Ovary (tissue), 9 donors: ENCODE data around the gene FOXP3. TPM values are rescaled to one million over a fixed set of nuclear protein-coding genes. Genes with fewer than 3 reads are reported as not detected.

Experiments
- DNase-seq, 5 donors: peaks; one replicate each; pipeline ENCODE4 v3.0.0-alpha.2; 2019 to 2020
- H3K27ac ChIP-seq, 2 donors: fragments of 200-600 bp; one replicate each; pipeline versions ENCODE4 v1.5.1 to v1.8.0; 2019 to 2022
- H3K27me3 ChIP-seq: fragments of 200-600 bp; one replicate; pipeline ENCODE4 v1.8.0; 2022
- H3K36me3 ChIP-seq: fragments of 200-600 bp; sonication (generic); one replicate; pipeline ENCODE4 v1.5.1; 2019
- H3K4me1 ChIP-seq: one replicate; pipeline ENCODE4 v1.8.1; 2013; ENCODE audit warnings: mild to moderate bottlenecking, moderate library complexity; ENCODE audit not compliant: insufficient read depth
- H3K4me3 ChIP-seq: fragments of 200-600 bp; sonication (generic); one replicate; pipeline ENCODE4 v1.5.1; 2017
- H3K9me3 ChIP-seq, 2 donors: fragments of 200-600 bp in 1 of 2; sonication (generic) in 1 of 2; one replicate each; pipeline versions ENCODE4 v1.5.1 to v1.8.1; 2013 to 2019; ENCODE audit warnings: mild to moderate bottlenecking in 1 of 2, moderate library complexity in 1 of 2
- CTCF ChIP-seq, 3 donors: fragments of 450-650 bp in 2 of 3; fragments of 200-600 bp in 1 of 3; IDR thresholded peaks; one replicate each; pipeline versions ENCODE4 v1.5.1 to v1.8.0; 2016 to 2022; ENCODE audit warnings: antibody characterized with exemption in 3 of 3, mild to moderate bottlenecking in 1 of 3
- EP300 ChIP-seq: sonication (generic); formaldehyde crosslinking; IDR thresholded peaks from one replicate; pipeline ENCODE4 v1.6.1; 2017; ENCODE audit warnings: antibody characterized with exemption
- POLR2A ChIP-seq: fragments of 450-650 bp; IDR thresholded peaks from one replicate; pipeline ENCODE4 v1.6.1; 2017; ENCODE audit warnings: antibody characterized with exemption, mild to moderate bottlenecking, moderate library complexity
- WGBS, 3 donors: extraction: QIAGEN DNeasy Blood & Tissue Kit in 1 of 3; methylation state at CpG; one replicate each; pipeline versions ENCODE4 v1.1.5 to v1.1.7; 2013 to 2017; 5-methylcytosine and 5-hydroxymethylcytosine counted together
- intact Hi-C, 4 donors: fragments of 100-400 bp; cut with DNase I; formaldehyde crosslinking; loops; one replicate each; pipeline versions ENCODE4 v1.11.0 to v1.15.1; 2022 to 2023
- polyA plus RNA-seq, 2 donors: library from polyadenylated mRNA; stranded (reverse); fragments of 200-250 nt in 1 of 2; fragments of 350-450 nt in 1 of 2; fragmentation: Illumina TruSeq in 1 of 2; extraction: RNeasy Lipid Tissue Mini Kit (QIAGEN cat#74804) in 1 of 2; gene quantifications; one replicate each; pipeline ENCODE4 v1.2.3, GENCODE V29; 2013 to 2014
- total RNA-seq, 7 donors: library from RNA; depleted of rRNA in 2 of 7; stranded (reverse); fragments of >200 nt in 2 of 7; fragmentation: NEBNext Ultra II Directional in 3 of 7; extraction: Animal tissue kit (Norgen Biotek cat#: 25700) in 3 of 7; gene quantifications; one replicate each; pipeline versions ENCODE4 v1.1.0 to v1.2.4, GENCODE V29; 2016 to 2023
- donor health status: DM: no; HTN: no; CAD: no; lungs with moderate emphysema.
- donor health status: DM: no; HTN: no; CAD: no.
- donor health status: Bipolar disorder and iron deficiency.
- donor health status: DM: yes; HTN: yes; CAD: no.
- donor health status: DM: no; HTN: no; CAD: no.
- donor health status: DM: yes; HTN: yes; CAD: no.

Gene FOXP3
- total and polyA plus RNA-seq, 9 donors = 0.10 to 0.60 (median 0.27) TPM; not detected in 3

- no peak within 1 kb of the TSS for H3K4me3 ChIP-seq
- TF ChIP-seq POLR2A (no peak), EP300 (no peak), CTCF (IDR thresholded peaks at IDR 0.05) (no peak)
- H3K9me3 ChIP-seq = no peaks in the 10 kb centered on the region
- no peaks in the 10 kb centered on the region for H3K36me3 ChIP-seq
- no peaks in the 10 kb centered on the region for H3K27me3 ChIP-seq
- no peaks in the 10 kb centered on the region for H3K4me1 ChIP-seq
- DNase-seq = no peak
- no peak within 1 kb of the TSS for H3K27ac ChIP-seq
- intact Hi-C loops = no loop called here
- 72 to 73% (median 73%) methylated on average over 9 of the region's 9 CpGs for WGBS, 3 donors
Measured at GRCh38 chrX:49233176-49233575, 31.3 kb downstream of the FOXP3 start, which contains the start of gene CACNA1F. CACNA1F (minus strand) TSS chrX:49233340; CDS start chrX:49233309, 31 bp downstream.

DNA sequence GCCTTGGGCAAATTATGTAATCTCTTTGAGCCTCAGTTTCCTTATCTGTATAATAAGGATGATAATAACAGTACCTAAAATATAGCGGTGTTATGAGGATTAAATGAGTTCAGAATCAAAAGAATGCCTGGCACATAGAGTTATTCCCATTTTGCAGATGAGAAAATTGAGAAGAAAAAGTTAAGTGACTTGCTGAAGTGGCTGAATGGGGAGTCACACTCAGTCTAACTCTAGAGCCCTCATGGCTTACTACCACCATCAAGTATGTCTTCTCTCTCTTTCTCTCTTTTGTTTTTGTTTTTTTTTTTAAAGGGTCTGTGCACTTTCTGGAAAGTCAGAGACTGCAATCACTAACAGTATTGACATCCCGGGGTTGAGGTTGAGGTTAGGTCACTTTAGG lies 32.0 kb downstream of the FOXP3 start:
- Histone ChIP-seq H3K27me3 (no peaks in the 10 kb centered on the region), H3K4me3 (no peak overlapping the region), H3K4me1 (no peaks in the 10 kb centered on the region), H3K36me3 (no peaks in the 10 kb centered on the region), H3K9me3 (no peaks in the 10 kb centered on the region), H3K27ac (no peak overlapping the region)
- WGBS, 3 donors = 64 to 76% (median 68%) methylated on average over 2 of the region's 2 CpGs
- TF ChIP-seq POLR2A (no peak), CTCF (IDR thresholded peaks at IDR 0.05) (no peak), EP300 (no peak)
- intact Hi-C loops = no loop called here
- no peak for DNase-seq

DNA sequence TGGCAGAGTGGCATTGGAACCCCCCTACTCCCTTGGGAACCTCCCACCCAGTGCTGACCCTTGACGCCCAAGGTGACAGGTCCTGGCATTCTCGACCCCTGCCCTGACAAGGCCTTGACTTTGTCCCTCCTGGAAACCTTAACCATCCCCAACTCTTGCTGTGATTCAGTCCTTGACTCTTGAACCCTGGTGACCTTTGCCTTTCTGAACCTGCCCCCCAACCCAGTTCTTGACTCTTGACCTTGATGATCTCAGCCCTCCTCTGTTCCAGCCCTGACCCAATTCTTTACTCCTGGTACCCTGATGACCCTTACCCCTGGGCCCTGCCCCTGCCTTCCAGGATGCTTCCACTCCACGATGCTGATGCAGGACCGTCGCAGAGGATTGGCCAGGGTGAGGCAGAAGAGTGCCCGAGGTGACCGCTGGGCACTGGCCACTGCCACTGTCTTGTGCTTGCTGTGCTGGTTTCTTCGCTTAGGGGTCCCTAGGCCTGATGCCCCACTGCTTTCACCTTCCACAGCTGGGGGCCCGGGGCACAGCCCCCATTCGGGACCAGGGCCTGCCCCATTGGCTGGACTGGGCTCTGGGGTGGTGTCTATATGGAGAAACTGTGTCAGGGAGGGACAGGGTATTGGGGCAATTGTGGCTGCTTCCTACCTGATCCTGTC lies 33.0 kb downstream of the FOXP3 start:
- DNase-seq = no peak
- Histone ChIP-seq H3K27me3 (no peaks in the 10 kb centered on the region), H3K4me1 (no peaks in the 10 kb centered on the region), H3K36me3 (no peaks in the 10 kb centered on the region), H3K27ac (no peak overlapping the region), H3K9me3 (no peaks in the 10 kb centered on the region), H3K4me3 (no peak overlapping the region)
- intact Hi-C loops = no loop called here
- no peak for TF ChIP-seq CTCF (IDR thresholded peaks at IDR 0.05)
- no peak for TF ChIP-seq POLR2A
- no peak for TF ChIP-seq EP300
- 86 to 92% (median 87%) methylated on average over 10 of the region's 10 CpGs for WGBS, 3 donors

GRCh38 chrX:49230500-49231232 lies 33.8 kb downstream of the FOXP3 start:
- Histone ChIP-seq H3K4me1 (no peaks in the 10 kb centered on the region), H3K9me3 (no peaks in the 10 kb centered on the region), H3K27me3 (no peaks in the 10 kb centered on the region), H3K27ac (no peak overlapping the region), H3K4me3 (peak overlapping the region; percentile 14), H3K36me3 (no peaks in the 10 kb centered on the region)
- no peak for TF ChIP-seq POLR2A
- TF ChIP-seq CTCF (IDR thresholded peaks at IDR 0.05) = no peak
- no peak for TF ChIP-seq EP300
- intact Hi-C loops = no loop called here
- WGBS, 3 donors = 40 to 52% (median 41%) methylated on average over 44 of the region's 44 CpGs
- DNase-seq = peak in 1 of 5 donors; percentile 23
